NCI-H69 (cell line): ENCODE results near the gene ZGRF1.
"Not testable (repeated sequence)": the region's sequence is repeated elsewhere in the genome, so short reads cannot be mapped to it uniquely, and the experiment has no call there.

ENCODE experiments used
- DNase-seq: peaks from one replicate; lab custom pipeline; 2025; lab: John Stamatoyannopoulos, UW

ZGRF1 gene

DNA sequence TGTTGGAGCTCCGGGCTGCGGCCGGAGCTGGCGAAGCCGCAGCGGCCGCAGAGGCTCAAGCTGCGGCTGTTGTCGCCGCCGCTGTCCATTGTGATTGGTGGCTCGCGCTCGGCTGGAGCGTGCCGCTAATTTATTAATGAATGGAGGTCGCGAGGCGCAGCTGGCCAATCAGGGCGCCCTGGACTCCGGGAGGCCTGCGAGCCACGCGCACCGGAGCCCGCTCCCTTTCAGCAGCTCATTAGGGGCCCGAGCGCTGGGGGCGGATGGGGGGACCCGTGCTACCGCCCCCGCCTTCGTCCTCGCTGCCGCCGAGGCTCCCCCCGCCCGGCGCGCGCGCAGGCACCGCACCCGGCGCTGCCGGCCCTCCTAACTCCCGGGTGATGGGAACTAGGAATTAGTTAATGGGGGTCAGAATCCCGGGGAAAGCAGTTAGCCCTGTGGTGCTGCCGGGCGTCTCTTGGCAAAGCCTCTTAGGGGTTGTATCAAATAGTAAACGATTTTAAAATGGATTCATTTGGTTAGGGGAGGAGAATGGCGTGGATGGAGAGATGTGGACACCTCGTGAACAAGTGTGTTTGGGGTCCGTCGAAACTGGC lies 120.1 kb downstream of the ZGRF1 start:
- peak; percentile 93 for DNase-seq

DNA sequence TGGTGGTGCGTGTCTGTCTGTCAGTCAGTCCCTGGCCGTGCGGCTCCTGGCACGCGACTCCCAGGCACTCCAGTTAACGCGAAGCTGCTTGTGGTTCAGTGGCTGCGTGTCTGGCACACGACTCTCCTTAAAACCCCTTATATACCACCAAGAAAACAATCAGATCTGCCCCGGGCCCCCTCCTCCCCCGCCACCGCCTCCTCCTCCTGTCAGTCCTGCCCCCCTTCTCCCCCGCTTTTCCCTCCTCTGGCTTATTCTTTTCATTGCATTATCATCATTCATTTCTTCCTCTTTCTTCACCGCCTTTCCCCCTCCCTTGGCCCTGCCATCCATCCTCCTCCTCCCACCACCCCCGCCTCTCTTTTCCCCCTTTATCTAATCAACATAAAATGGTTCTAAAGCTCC lies 120.6 kb downstream of the ZGRF1 start, which contains the start of gene NEUROG2:
Gene NEUROG2, minus strand, starts transcription at position 115 of the 405 bp plus-strand sequence. CDS start 705 bp downstream, outside the sequence.
- peak; percentile 89 for DNase-seq

DNA sequence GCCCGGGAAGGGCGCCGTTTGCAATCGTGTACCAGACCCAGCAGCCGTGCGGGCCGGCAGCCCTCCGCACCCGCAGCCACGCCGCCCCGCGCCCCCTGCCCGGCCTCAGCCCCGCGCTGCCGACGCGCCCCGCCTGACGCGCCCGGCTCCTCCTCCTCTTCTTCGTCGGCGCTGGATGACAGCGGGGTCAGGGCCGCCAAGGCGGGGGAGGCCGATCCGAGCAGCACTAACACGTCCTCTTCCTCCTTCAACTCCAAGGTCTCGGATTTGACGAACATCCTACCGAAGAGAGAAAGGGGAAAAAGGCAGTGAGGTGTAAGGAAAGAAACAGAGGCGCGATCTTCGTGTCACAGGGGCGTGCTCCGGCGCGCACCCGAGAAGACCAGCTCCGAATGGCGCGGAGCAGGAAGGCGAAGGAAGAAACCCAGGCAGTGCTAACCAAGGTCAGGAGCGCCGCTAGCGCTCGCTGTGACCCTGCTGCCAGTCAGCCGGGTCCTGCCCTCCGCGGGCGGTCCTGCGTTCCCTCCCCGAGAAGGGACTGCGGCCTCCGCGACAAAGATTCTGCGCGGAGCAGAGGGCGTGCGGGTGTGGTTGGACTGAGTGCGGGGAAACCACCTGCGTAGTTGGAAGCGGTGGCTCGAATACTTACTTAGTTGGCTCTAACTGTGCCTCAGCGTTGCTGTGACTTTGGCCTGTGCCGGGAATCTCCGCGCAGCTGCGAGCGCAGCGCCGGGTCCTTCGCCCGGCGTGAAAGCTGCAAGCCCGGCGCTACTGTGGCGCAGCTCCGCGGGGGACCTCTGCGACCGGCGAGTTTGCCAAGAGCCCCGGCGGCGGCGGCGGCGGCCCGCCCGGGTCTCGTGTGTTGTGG lies 121.3 kb downstream of the ZGRF1 start:
- peak; percentile 86 for DNase-seq

DNA sequence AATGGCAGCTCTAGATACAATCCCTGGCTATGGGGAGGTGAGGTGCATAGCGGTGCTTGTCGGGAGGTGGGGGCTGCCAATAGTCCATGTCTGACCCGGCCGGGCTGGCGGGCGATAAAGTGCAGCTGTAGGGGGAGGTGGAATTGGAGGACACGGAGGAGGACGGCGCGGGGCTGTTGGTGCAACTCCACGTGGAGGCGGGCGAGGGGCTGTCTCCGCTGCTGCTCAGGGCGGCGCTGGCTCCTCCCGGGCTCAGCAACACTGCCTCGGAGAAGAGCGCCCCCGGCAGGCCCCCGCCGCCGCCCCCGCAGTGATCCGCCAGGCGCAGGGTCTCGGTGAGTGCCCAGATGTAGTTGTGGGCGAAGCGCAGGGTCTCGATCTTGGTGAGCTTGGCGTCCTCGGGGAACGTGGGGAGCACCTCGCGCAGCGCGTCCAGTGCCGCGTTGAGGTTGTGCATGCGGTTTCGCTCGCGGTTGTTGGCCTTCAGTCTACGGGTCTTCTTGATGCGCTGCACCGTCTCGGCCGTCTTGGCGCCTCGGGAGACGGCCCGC lies 122.0 kb downstream of the ZGRF1 start:
- peak; percentile 72 for DNase-seq

DNA sequence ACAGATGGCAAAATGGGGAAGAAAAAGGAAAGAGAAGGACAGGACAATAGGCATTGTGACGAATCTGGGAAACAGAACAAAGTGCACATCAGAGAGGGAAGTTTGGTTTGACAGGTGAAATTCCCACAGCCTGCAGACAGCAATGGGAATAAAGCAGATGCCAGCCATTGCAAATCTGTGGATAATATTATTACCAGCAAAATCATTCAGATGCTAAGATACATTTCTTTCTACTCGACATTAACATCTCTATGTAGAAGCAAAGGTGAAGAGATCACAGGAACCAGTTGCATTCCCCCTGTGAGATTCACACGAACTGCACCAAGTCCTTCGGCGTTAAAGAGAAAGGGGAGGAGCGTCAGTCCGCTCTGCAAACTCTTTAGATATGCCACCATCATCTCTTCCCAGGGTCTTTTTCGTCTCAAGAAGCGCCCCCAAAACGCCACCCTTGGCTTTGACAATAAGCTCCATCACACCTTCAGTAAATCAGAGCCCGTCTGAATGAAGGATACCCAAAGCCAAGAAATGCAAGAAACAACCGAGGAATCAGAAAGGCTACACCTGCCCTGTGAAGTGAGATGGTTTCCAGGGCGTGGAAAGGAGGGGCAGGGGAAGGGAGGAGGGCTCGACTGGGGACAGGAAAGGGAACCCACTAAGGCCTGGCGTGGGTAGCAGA lies 122.6 kb downstream of the ZGRF1 start:
- DNase-seq, result peak; percentile 64

DNA sequence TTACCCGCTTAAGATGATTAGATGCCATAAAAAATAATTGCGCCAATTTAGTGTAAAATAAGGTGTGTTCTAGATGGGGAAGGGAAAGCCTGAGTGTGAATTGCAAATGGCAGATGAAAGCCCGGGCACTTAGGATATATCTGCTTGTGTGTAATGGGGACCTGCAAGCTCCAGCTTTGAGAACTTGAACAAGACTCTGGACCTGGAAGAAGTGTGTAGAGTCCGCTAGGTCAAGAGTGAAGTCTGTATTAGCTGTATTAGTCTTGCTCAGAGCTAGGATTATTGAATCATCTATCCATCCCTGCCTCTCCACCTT lies 124.9 kb downstream of the ZGRF1 start:
- no peak for DNase-seq

DNA sequence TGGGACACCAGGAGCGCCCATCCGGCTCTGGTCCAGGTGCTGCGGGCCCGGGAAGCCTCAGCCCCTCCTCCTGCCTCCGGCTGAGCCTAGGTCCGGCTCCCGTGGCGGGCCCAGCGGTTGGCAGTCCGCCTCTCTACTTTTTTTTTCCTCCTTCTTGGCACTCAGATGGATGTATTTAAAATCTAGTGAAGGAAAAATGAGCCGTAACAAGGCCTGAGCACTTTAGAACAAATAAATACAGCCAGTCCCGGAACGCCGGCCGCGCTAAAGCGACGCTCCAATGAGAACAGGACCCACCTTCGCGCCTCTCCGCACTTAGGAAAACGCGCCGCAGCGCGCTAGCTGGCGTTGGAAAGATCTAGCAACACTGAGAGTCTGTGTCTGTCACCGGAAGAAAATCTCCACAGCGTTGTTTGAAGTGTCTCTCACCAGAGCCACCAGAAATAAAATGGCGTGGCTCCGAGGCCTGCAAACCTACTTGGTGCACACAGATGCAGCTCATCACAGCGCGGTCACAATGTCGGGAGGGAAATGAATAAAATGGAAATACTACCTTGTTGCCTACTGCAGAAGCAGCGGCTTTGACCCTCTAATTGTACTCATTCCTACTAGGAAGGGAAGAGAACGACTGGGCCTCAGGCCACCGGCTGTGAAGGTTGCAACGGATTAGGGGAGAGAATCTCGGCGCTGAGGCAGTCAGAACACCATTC lies 125.5 kb downstream of the ZGRF1 start:
- DNase-seq, result peak; percentile 81

DNA sequence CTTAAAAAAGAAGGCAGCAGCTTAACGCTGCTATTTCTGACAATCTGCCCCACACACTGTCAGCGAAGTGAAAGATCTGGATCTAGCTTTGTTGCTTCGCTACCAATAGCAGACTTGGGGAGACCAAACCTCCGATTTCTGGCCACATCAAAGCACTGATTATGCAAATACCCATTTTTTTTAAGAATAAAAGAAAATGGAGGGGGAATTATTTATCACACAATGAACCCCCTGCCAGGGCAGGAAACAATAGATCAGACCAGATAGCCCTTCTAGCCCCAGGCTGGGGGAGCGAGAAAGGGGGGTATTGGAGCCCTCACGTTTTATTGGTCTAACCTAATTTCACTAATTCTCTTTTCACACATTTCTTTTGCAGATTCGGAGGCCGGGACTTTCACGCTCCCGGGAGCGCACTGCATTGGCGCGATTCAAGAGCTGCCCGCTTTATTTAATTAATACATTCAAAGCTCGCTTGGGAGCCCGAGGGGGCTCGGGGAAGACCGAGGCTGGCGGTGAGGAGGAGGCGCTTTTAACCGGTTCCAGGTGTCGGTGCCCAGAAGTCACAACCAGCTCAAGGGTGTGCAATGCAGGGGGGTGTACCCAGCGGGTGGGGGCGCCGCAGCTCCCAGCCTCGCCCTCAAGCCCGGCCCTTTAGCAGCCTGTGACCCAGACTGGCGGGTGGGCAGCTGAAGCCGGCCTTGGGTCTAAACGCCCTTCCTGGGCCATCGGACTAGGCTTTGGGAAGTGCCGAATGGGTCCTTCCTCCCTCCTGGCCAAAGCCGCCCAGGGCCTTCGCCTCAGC lies 126.2 kb downstream of the ZGRF1 start:
- DNase-seq, result peak; percentile 87

DNA sequence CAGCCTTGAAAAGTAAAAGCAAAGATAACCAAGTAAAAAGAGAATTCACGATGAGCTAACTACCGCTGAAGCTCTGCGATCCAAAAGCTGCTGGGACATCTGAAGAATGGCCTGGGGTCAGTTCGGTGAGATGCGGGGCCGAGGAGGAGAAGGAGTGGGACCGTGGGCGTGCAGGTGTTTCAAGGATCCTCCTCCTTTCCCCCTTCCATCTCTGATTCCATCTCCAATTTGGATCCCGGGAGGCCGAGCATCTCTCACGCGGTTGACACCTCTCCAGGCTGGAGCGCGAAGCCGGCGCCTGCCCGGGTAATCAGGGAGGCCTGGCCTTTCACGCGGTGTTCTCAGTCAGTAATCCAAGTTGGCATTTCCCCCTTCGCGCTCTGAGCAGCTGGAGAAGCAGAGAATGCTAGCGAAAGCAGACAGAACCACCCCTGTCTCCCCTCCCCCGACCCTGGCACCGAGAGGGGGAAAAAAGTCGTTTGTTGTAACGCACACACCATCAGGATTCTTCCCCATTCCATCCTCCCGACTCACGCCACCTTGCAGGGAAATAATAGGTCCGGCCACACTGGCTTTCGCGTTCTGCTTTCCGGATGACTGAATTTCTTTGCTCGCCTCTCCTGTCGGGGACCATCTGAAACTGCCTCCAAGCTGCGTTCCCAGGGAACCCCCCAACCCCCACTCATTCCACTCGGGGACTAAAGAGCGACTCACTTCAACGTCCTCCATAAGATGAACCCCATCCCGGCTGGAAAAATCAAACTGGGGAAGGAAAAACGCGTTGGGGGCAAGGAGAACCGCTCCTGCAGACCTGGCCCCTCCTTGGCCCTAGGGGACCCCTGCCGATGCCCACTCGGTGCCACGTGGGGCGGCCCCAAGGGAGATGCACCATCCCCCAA lies 127.2 kb downstream of the ZGRF1 start:
- DNase-seq, result peak; percentile 86

DNA sequence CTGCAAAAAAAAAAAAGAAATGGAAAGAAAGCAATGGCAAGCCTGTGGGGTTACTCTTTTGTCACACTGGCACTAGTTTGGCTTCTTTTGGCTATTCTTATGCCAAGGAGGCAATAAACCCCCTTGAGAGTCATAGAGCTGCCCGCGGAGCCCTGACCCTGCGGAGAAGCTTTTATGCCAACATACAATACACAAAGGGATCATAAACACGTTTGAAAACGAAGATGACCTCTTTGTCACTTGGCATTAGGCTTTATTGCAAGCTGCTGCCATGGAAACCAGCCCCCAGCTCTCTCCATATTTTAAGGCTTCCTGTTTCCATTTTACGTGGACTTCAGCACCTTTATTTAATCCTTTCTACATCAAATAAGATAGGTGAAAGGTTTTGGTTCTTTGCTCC lies 128.4 kb downstream of the ZGRF1 start:
- DNase-seq, result peak; percentile 86

DNA sequence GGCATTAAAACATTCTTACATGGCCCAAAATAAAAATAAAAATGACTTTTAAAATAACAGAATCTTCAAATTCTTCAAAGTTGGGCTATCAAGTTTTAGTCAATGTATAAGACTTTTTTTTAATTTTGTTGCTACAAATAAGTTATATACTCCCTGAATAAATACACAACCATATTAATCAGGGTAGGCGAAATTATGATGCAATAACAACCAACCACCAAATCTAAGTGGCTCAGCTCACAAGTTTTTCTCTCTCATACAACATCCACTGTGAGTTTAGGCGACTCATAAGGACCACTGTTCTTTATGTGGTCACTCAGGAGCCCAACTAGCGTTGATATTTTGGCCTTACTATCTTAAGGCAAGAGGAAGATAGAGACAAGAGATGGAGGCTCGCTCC lies 131.9 kb downstream of the ZGRF1 start:
- no peak for DNase-seq

DNA sequence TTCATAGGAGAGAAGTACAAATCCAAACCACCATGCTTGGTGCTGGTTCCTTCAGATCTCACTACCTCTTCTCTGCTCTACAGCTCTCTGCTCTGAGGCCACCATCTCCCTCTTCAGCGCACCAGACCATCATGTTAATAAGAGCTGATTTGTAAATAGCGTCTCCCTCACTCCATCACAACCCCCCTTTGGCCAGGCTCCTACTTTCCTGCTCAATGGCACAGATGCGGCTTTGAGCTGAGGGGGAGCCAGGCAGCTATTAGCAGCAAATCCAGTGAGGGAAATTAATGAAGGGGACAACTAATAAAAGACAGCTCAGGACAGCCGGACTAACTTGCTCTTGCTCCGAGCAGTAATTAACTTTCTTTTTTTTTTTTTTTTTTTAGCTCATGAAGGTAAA lies 133.8 kb downstream of the ZGRF1 start:
- no peak for DNase-seq

DNA sequence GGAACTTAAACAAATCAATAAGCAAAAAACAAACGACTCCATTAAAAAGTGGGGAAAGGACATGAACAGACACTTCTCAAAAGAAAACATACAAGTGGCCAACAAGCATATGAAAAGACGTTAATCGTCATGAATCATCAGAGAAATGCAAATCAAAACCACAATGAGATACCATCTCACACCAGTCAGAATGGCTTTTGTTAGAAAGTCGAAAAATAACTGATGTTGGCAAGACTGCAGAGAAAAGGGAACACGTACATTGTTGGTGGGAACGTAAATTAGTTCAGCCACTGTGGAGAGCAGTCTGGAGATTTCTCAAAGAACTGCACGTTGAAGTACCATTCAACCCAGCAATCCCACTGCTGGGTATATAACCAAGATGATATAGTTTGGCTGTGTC lies 144.4 kb downstream of the ZGRF1 start:
- no peak for DNase-seq

DNA sequence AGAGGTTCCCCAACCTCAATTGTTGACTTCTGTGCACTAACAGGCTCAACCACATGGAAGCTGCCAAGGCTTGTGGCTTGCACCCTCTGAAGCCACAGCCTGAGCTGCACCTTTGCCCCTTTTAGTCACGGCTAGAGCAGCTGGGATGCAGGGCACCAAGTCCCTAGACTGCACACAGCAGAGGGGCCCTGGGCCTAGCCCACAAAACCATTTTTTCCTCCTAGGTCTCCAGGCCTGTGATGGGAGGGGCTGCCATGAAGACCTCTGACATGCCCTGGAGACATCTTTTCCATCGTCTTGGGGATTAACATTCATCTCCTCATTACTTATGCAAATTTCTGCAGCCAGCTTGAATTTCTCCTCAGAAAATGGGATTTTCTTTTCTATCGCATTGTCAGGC lies 145.9 kb downstream of the ZGRF1 start:
- not testable (repeated sequence) for DNase-seq
